ENCODE results near the gene LAMA1.
"Not testable (repeated sequence)": the region's sequence is repeated elsewhere in the genome, so short reads cannot be mapped to it uniquely, and the experiment has no call there.

The LAMA1 gene

GRCh38 chr18:7117390-7118355 lies at the start of gene LAMA1:
Gene LAMA1, minus strand, starts transcription at chr18:7117797. Its CDS starts 77 bp downstream, at chr18:7117720.
- DNase-seq (ENCODE audit: low spot score) = no peak

- DNase-seq (ENCODE audit: low spot score) = no peak
These were observed 48.3 kb upstream of the LAMA1 start for GRCh38 chr18:7165846-7166393.

GRCh38 chr18:7164323-7165004 lies 46.9 kb upstream of the LAMA1 start:
- DNase-seq (ENCODE audit: low spot score) = no peak

GRCh38 chr18:7158216-7158615 lies 40.6 kb upstream of the LAMA1 start:
- DNase-seq (ENCODE audit: low spot score) = no peak

DNA sequence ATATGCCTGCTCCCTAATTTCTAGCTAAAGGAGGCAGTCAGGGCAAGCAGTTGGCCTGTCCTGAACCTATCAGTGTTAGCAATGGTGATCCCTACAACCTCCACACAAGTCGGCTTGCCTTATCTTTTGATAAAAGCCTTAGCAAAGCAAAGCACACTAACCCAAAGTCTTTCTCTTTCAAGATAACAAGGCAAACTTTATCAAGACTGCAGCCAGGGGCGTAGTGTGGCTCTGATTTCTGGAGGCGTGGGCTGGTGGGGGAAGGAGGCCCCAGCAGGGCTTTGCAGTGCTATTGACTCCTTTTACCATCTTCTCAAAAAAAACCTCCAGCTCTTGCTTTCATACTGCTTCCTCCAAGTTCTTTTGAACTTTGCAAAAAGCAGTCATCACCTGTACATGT lies 40.2 kb upstream of the LAMA1 start:
- no peak for DNase-seq (ENCODE audit: low spot score)

- no peak for DNase-seq (ENCODE audit: low spot score)
These were observed 38.3 kb upstream of the LAMA1 start for GRCh38 chr18:7155887-7156286.

DNA sequence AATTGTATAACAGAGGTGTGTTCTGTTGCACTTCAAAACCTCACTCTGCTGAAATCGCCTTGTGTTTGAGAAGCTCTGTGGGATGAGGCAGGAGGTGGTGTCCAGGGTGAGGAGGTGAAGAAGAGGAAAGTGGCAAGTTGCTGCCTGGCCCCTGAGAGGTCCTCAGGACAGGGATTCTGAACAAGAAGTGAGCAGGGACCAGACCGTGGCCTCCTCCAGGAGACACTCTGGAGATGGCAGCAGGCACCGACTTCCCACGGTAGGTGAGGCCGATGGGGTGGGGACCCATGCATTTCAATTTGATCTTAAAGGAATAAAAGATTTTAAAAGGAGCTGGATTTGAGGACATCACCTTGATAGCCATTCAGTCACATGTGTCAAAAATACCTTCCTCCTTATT lies 37.5 kb upstream of the LAMA1 start:
- DNase-seq (ENCODE audit: low spot score) = no peak

DNA sequence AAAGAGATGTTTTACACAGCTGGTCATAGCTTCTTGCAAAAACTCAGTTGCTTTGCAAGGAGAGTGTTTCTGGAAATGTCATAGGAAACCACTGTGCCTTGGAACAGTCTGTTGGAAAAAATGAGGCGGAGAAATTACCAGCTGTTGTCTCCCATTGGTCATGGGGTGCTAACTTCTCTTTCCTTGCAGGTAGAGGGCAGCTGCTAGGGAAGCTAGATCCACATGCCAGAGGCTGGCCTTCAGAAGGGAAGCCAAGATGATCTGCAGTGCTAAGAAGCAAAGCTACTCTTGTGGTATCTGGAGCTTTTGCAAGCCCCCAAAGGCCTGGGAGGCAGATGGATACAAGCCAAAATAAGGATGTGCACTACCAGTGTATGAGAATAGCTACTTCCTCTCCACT lies 34.8 kb upstream of the LAMA1 start:
- no peak for DNase-seq (ENCODE audit: low spot score)

DNA sequence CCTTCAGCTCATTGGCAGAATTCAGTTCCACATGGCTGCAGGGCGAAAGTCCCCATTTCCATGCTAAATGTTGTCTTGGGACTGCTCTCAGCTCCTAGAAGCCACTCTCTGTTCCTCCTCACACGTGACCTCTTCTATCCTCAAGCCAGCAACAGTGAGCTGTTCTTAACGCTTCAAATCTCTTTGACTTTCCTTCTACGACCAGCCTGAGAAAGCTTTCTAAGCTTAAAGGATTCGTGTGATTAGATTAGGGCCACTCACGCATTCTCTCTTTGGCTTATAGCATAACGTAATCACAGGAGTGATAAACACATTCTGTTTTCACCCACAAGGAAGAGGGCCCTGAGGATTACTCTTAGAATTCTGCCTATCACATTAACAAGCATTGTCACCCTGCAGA lies 29.8 kb upstream of the LAMA1 start:
- DNase-seq (ENCODE audit: low spot score) = no peak

DNA sequence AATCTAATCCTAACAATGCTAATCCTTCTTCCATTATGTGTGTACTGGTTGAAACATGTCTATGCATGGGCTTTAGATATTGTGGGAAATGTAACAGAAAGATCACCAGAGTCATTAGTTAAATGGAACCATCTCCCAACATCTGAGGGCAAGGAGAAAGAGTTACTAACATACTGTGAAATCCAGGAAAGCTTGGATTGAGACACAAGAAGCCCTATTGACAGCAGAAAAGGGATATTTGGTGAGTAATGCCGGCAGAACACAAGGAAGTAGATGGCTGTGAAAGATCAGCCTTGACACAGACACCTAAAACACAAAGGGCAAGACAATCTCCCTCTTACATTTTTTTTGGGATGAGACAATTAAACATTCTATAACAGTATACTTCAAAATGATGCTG lies 28.5 kb upstream of the LAMA1 start:
- DNase-seq (ENCODE audit: low spot score) = no peak

GRCh38 chr18:7144921-7145320 lies 27.3 kb upstream of the LAMA1 start:
- not testable (repeated sequence) for DNase-seq (ENCODE audit: low spot score)

- no peak for DNase-seq (ENCODE audit: low spot score)
These were observed 23.7 kb upstream of the LAMA1 start for GRCh38 chr18:7141287-7141686.

DNA sequence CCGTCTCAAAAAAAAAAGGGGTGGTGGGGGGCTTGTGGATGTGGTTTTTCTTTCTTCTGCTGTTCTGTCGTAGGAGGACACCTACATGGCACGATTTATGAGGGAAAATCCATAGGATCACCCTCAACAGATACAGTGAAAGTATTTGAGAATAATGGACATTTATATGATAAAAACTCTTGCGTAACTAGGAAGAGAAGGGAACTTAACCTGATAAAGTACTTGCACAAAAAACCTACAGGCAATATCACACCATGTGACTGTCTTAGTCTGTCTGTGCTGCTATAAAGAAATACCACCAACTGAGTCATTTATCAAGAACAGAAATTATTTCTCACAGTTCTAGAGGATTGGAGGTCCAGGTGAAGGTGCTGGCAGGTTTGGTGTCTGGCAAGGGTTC lies 21.8 kb upstream of the LAMA1 start:
- no peak for DNase-seq (ENCODE audit: low spot score)

- no peak for DNase-seq (ENCODE audit: low spot score)
These were observed 15.6 kb upstream of the LAMA1 start for GRCh38 chr18:7133181-7133580.

GRCh38 chr18:7132356-7133150 lies 15.0 kb upstream of the LAMA1 start:
- no peak for DNase-seq (ENCODE audit: low spot score)

- no peak for DNase-seq (ENCODE audit: low spot score)
These were observed 4.8 kb upstream of the LAMA1 start for GRCh38 chr18:7122376-7122775.

- no peak for DNase-seq (ENCODE audit: low spot score)
These were observed 706 bp downstream of the LAMA1 start for GRCh38 chr18:7116792-7117389.

GRCh38 chr18:7116001-7116730 lies 1.4 kb downstream of the LAMA1 start:
- no peak for DNase-seq (ENCODE audit: low spot score)

GRCh38 chr18:7112936-7113335 lies 4.7 kb downstream of the LAMA1 start:
- DNase-seq (ENCODE audit: low spot score) = no peak

DNA sequence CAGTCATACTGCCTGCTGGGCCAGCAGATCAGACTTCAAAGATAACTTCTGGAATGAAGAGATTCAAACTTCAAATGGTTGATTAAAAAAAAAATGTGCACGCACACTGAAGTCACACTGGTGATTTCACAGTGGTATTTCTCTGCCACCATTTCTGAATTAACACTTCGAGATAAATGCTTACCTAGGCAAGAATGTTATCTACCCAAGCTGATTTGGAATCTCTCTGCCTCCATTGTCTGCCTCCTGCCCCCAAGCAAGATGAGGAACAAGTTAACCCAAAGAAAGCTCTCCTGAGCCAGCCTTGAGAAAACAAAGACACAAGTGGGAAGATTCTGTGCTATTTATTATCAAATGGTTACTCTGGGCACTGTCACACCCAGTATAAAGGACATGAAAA lies 6.5 kb downstream of the LAMA1 start:
- DNase-seq (ENCODE audit: low spot score) = no peak

DNA sequence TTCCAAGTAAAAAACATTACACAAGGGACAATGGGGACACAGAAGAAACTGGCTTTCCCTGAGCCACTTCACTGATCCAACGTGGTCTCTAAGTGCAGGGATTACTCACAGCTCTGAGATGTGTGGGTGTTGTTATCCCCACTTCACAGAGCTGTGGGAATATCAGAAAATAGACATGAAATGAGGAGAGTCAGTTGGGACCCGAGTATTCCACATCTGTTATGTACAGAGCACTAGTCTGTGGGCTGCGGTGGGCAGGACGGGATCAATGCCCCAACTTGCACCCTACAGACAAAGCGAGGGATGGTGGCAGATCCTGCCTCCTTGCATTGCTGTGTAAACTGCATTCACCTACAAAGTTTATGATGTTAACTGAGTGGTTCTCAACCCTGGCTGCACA lies 11.7 kb downstream of the LAMA1 start:
- no peak for DNase-seq (ENCODE audit: low spot score)

Data from CD4-positive, alpha-beta T cell treated with Interleukin-6 at 100 ng/mL for 8 hours (primary cell).